Prostate gland (tissue), 2 donors: ENCODE data around the gene RAVER1.

Experiments used
- POLR2A ChIP-seq: fragments of 450-650 bp; IDR thresholded peaks from one replicate; pipeline ENCODE4 v1.6.1; 2016; ENCODE audit warnings: antibody characterized with exemption, mild to moderate bottlenecking
- POLR2AphosphoS5 ChIP-seq: sonication (generic); formaldehyde crosslinking; IDR thresholded peaks from one replicate; pipeline ENCODE4 v1.6.1; 2017; ENCODE audit warnings: antibody characterized with exemption
- TF ChIP-seq, protein P1 (sequence below), 4 experiments: fragments of 200-600 bp in 2 of 4; fragments of 450-650 bp in 2 of 4; sonication (generic) in 2 of 4; IDR thresholded peaks; 1 replicate in 3 of 4; 2 replicates in 1 of 4; pipeline ENCODE4 v1.5.1; 2016 to 2019; ENCODE audit warnings: antibody characterized with exemption in 4 of 4, mild to moderate bottlenecking in 2 of 4, moderate library complexity in 2 of 4

DNA sequence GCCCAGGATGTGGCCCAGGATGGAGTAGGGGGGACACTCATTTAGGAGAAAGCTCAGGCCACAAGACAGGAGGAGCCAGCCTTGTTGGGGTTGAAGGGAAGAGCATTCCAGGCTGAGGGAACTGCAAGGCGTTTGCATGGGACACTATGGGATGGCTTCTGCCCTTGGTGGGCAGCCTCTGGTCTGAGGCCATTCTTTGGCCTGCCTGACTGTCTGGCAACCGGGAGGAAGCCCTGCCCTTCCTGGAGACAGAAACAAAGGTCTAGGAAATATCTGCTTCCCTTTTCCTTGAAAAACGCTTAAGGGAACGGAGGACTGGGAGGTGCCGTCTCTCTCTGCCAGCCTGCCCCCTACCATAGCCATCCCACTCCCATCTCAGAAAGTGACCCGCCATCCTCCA lies 65.3 kb downstream of the RAVER1 start:
- TF ChIP-seq, protein P1, sequence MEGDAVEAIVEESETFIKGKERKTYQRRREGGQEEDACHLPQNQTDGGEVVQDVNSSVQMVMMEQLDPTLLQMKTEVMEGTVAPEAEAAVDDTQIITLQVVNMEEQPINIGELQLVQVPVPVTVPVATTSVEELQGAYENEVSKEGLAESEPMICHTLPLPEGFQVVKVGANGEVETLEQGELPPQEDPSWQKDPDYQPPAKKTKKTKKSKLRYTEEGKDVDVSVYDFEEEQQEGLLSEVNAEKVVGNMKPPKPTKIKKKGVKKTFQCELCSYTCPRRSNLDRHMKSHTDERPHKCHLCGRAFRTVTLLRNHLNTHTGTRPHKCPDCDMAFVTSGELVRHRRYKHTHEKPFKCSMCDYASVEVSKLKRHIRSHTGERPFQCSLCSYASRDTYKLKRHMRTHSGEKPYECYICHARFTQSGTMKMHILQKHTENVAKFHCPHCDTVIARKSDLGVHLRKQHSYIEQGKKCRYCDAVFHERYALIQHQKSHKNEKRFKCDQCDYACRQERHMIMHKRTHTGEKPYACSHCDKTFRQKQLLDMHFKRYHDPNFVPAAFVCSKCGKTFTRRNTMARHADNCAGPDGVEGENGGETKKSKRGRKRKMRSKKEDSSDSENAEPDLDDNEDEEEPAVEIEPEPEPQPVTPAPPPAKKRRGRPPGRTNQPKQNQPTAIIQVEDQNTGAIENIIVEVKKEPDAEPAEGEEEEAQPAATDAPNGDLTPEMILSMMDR (IDR thresholded peaks at IDR 0.05) = no peak
- TF ChIP-seq POLR2A (no peak), POLR2AphosphoS5 (no peak)
